Fibroblast of the aortic adventitia (primary cell): ENCODE results near the gene OR6C4. TPM values are rescaled to one million over a fixed set of nuclear protein-coding genes. Genes with fewer than 3 reads are reported as not detected.
"Not testable (repeated sequence)": the region's sequence is repeated elsewhere in the genome, so short reads cannot be mapped to it uniquely, and the experiment has no call there.

ENCODE experiments used
- DNase-seq: peaks from one replicate; pipeline ENCODE4 v3.0.0-alpha.2; 2010; ENCODE audit warnings: low read depth
- H3K4me3 ChIP-seq: 2 replicates; pipeline ENCODE4 v1.5.1; 2011; ENCODE audit warnings: low read depth, mild to moderate bottlenecking, control low read depth, low read length, moderate library complexity
- total RNA-seq: library from RNA; depleted of rRNA; stranded (reverse); fragments of >200 nt; gene quantifications from 2 replicates; pipeline ENCODE4 v1.2.3, GENCODE V29; 2012; ENCODE audit warnings: low replicate concordance
- TF ChIP-seq, protein P1 (sequence below): IDR thresholded peaks from 2 replicates; pipeline ENCODE4 v1.5.1; 2011; ENCODE audit warnings: mild to moderate bottlenecking, low read length, control low read depth, inconsistent platforms; ENCODE audit not compliant: insufficient read depth

OR6C4 gene
- not detected in 2 replicates for total RNA-seq

DNA sequence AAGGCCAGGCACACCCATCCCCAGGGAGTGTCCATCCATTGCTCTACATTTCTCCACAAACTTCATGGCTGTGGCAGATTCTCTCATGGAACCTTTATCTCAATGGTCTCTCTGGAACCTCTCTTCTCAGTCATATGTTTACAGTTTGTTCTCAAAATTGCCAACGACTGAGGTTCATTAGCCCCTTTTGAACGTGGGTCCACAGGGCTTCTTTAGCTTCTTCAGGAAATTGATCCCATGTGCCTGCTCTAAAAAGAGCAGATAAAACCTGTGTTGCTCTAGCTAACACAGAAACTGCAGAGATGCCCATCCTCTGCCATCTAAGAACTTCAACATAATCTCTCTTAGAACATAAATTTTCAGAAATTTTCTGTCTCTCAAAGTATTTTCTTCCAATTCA, at the start of gene OR6C4:
TSS of gene OR6C4 (plus strand) at position 301 of the 400 bp plus-strand sequence. CDS start 1,625 bp downstream, outside the sequence.
- no peak for DNase-seq
- no peak within 1 kb of the TSS for H3K4me3 ChIP-seq
- TF ChIP-seq, protein P1, sequence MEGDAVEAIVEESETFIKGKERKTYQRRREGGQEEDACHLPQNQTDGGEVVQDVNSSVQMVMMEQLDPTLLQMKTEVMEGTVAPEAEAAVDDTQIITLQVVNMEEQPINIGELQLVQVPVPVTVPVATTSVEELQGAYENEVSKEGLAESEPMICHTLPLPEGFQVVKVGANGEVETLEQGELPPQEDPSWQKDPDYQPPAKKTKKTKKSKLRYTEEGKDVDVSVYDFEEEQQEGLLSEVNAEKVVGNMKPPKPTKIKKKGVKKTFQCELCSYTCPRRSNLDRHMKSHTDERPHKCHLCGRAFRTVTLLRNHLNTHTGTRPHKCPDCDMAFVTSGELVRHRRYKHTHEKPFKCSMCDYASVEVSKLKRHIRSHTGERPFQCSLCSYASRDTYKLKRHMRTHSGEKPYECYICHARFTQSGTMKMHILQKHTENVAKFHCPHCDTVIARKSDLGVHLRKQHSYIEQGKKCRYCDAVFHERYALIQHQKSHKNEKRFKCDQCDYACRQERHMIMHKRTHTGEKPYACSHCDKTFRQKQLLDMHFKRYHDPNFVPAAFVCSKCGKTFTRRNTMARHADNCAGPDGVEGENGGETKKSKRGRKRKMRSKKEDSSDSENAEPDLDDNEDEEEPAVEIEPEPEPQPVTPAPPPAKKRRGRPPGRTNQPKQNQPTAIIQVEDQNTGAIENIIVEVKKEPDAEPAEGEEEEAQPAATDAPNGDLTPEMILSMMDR = no peak

DNA sequence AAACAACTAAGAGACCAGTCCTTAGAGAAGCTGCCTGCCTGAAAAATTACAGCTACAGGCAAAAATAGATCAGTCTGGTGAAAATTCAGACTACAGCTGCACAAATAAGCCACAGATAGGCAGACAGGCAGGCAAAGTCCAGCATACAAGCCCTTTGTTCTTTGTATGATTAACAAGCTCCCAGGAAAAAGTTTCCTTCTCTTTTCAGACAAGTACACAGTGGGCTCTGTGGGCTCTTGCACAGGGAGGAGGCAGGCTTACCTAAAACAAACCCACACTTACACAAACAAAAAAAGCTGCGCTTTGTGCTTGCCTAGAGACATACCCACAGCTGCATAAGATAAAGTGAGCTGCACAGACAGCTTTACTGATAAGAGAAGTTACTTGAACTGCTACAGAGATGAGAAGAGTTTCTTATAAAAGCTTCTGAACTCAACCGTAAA, 49.6 kb upstream of the OR6C4 start:
- DNase-seq = no peak
- no peak overlapping the region for H3K4me3 ChIP-seq
- TF ChIP-seq, protein P1 = no peak

DNA sequence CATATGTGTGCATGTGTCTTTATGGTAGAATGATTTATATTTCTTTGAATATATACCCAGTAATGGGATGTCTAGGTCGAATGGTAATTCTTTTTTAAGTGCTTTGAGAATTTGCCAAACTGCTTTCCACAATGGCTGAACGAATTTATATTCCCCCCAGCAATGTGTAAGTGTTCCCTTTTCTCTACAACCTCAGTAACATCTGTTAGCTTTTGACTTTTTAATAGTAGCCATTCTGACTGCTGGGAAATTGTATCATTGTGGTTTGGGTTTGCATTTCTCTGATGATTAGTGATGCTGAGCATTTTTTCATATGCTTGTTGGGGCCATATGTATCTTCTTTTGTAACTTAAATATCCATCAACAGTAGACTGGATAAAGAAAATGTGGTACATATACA, 47.8 kb upstream of the OR6C4 start:
- no peak for DNase-seq

DNA sequence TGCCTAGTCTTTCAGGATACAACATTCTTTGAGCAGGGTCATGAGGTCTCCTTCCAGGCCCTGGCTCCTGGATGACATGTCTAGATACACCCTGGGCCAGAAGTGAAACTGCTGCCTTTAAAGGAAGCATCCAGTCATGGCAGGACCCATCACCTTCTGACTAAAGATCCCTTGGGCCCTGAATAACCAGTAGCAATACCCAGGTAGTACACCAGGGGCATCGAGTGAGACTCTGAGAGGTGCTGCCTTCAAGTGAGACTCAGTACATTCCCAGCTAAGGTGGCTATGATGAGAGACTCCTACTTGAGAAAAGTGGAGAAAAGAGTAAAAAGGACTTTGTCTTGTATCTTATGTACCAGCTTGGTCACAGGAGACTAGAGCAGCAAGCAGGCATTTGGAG, 33.7 kb upstream of the OR6C4 start:
- DNase-seq = no peak
- TF ChIP-seq, protein P1 = no peak
- H3K4me3 ChIP-seq = no peak overlapping the region

More for the DNA sequence above, 47.8 kb upstream of the OR6C4 start:
- H3K4me3 ChIP-seq = no peak overlapping the region
- TF ChIP-seq, protein P1 = no peak

DNA sequence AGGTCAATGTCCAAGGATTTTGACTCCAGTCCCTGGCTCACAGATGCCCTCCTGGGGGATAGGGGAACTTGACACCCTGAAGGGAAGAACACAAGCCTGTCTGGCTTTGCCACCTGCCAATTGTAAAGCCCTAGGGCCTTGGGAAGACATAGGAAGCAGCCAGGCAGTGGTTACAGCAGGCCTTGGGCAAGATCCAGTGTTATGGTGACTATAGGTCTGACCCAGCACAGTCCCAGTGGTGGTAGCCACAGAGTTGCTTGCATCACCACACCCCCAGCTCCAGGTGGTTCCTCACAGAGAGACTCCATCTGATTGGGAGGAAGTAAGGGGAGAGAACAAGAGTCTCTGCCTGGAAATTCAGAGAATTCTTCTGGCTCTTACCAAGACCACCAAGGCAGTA, 33.0 kb upstream of the OR6C4 start:
- DNase-seq = no peak
- TF ChIP-seq, protein P1 = no peak
- H3K4me3 ChIP-seq = no peak overlapping the region

DNA sequence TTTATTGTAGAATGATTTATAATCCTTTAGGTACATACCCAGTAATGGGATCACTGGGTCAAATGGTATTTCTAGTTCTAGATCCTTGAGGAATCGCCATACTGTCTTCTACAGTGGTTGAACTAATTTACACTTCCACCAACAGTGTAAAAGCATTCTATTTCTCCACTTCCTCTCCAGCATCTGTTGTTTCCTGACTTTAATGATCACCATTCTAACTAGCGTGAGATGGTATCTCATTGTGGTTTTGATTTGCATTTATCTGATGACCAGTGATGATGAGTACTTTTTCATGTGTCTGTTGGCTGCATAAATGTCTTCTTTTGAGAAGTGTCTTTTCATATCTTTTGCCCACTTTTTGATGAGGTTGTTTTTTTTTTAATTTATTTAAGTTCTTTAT, 1.2 kb upstream of the OR6C4 start:
- not testable (repeated sequence) for DNase-seq, H3K4me3 ChIP-seq

DNA sequence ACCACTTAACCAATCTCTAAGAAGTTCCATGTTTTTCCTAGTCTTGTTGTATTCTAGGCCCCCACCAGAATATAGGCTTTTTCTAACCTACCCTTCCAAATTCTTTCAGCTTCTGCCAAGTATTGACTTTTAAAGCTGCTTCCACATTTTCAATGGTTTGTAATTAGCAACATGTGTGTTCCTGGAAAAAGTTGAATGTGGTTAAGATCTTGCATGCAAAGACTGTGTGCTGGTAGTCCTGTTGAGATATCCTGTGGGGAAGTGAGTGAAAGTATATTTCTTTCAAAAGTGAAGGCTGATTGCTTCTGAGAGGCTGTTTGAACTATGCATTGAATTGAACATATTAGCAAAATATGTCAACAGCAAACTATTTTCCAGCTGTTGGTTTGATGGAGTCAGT, 646 bp upstream of the OR6C4 start:
- DNase-seq = no peak
- TF ChIP-seq, protein P1 = no peak
- H3K4me3 ChIP-seq = no peak overlapping the region
